GM12878 (cell line): ENCODE measurements around the gene ASB4. TPM values are rescaled to one million over a fixed set of nuclear protein-coding genes. Genes with fewer than 3 reads are reported as not detected.

Experiments
- ATAC-seq: fragments of 200-7000 bp; cut with Tn5 transposase; 3 replicates; pipeline ENCODE4 v1.9.1; 2020; ENCODE audit warnings: mild to moderate bottlenecking, moderate library complexity
- BruUV-seq: library from RNA; stranded (reverse); fragments of 400-500 nt; replicated peaks from 2 replicates; lab custom pipeline; 2021; lab: Mats Ljungman, UMichigan
- CTCF ChIA-PET: fragments of 300-600 bp; sonication (Branson Sonifier 250); formaldehyde crosslinking; extraction: SDS; loops from one replicate; lab custom pipeline; 2021; ENCODE audit warnings: inconsistent platforms; lab: Yijun Ruan, JAX
- POLR2A ChIA-PET: fragments of 350-600 bp; formaldehyde crosslinking; extraction: SDS; loops from one replicate; lab custom pipeline; 2021; ENCODE audit warnings: inconsistent platforms; lab: Charles Lee
- RAD21 ChIA-PET: fragments of 300-600 bp; sonication (Branson Sonifier 250); formaldehyde crosslinking; loops from one replicate; lab custom pipeline; 2023; ENCODE audit warnings: antibody characterized with exemption; ENCODE audit not compliant: unreplicated experiment; lab: Charles Lee
- SMC1A ChIA-PET: fragments of 300-600 bp; sonication (Branson Sonifier 250); formaldehyde crosslinking; loops from one replicate; lab custom pipeline; 2023; ENCODE audit not compliant: unreplicated experiment, uncharacterized antibody; lab: Charles Lee
- DNase-seq: peaks from one replicate; pipeline ENCODE4 v3.0.0-alpha.2; 2011; ENCODE audit warnings: low read depth, low spot score
- FAIRE-seq: peaks from 3 replicates; lab custom pipeline; 2011; peaks lifted over from hg19 to GRCh38; lab: Jason Lieb, UNC
- H2AFZ ChIP-seq: 2 replicates; pipeline ENCODE4 v1.6.0; 2011; ENCODE audit warnings: low read depth, low read length, control low read depth; ENCODE audit not compliant: control insufficient read depth
- H3K27ac ChIP-seq: 2 replicates; pipeline ENCODE4 v1.5.1; 2011; ENCODE audit warnings: control low read depth; ENCODE audit not compliant: control insufficient read depth, insufficient read depth
- H3K27me3 ChIP-seq, 2 experiments: replicated peaks in 1 of 2; 2 replicates each; pipeline versions ENCODE4 v1.6.0 to v1.6.1; 2011; ENCODE audit warnings: low read length in 1 of 2; ENCODE audit not compliant: control insufficient read depth in 2 of 2, insufficient read depth in 2 of 2
- H3K36me3 ChIP-seq, 2 experiments: 2 replicates each; pipeline ENCODE4 v1.5.1; 2011; ENCODE audit warnings: low read length in 1 of 2; ENCODE audit not compliant: control insufficient read depth in 2 of 2, insufficient read depth in 2 of 2
- H3K4me1 ChIP-seq: 2 replicates; pipeline ENCODE4 v1.6.1; 2011; ENCODE audit warnings: mild to moderate bottlenecking, low read length, moderate library complexity, mixed read lengths; ENCODE audit not compliant: control insufficient read depth, insufficient read depth
- H3K4me2 ChIP-seq: 2 replicates; pipeline ENCODE4 v1.6.0; 2011; ENCODE audit warnings: control low read depth; ENCODE audit not compliant: control insufficient read depth, insufficient read depth
- H3K4me3 ChIP-seq: fragments of 200-600 bp; sonication (generic); 2 replicates; pipeline ENCODE4 v1.5.1; 2016
- H3K79me2 ChIP-seq: 2 replicates; pipeline ENCODE4 v1.6.0; 2011; ENCODE audit warnings: low read length; ENCODE audit not compliant: control insufficient read depth, insufficient read depth
- H3K9ac ChIP-seq: 2 replicates; pipeline ENCODE4 v1.8.0; 2011; ENCODE audit warnings: low read length, control low read depth, mixed read lengths; ENCODE audit not compliant: control insufficient read depth, insufficient read depth
- H3K9me3 ChIP-seq: replicated peaks from 3 replicates; pipeline ENCODE4 v1.5.1; 2011; ENCODE audit warnings: mild to moderate bottlenecking, low read length; ENCODE audit not compliant: control insufficient read depth, insufficient read depth
- H4K20me1 ChIP-seq: 2 replicates; pipeline ENCODE4 v1.6.0; 2011; ENCODE audit not compliant: control insufficient read depth, insufficient read depth
- ATF3 ChIP-seq: IDR thresholded peaks from 2 replicates; pipeline ENCODE4 v1.6.1; 2011; ENCODE audit warnings: low read depth, mild to moderate bottlenecking, low read length, moderate library complexity, borderline replicate concordance; ENCODE audit errors: extremely low read depth
- BACH1 ChIP-seq: fragments of 450-650 bp; IDR thresholded peaks from 2 replicates; pipeline ENCODE4 v1.6.1; 2017; ENCODE audit warnings: mild to moderate bottlenecking, borderline replicate concordance
- BRCA1 ChIP-seq: IDR thresholded peaks from 2 replicates; pipeline ENCODE4 v1.6.1; 2011; ENCODE audit warnings: low read depth, low read length, improper control_type of control experiment
- CEBPB ChIP-seq, 2 experiments: fragments of 150-350 bp in 1 of 2; IDR thresholded peaks; 2 replicates each; pipeline ENCODE4 v1.6.1; 2012 to 2014; ENCODE audit warnings: low read depth in 2 of 2, low read length in 2 of 2, borderline replicate concordance in 1 of 2, inconsistent platforms in 1 of 2
- E2F4 ChIP-seq: IDR thresholded peaks from 2 replicates; pipeline ENCODE4 v1.6.1; 2012; ENCODE audit warnings: low read depth, low read length, improper control_type of control experiment
- E4F1 ChIP-seq: fragments of 450-650 bp; IDR thresholded peaks from 2 replicates; pipeline ENCODE4 v1.6.1; 2018; ENCODE audit warnings: borderline replicate concordance, mild to moderate bottlenecking; ENCODE audit not compliant: partially characterized antibody
- EGR1 ChIP-seq, 2 experiments: IDR thresholded peaks; 1 replicate in 1 of 2; 2 replicates in 1 of 2; pipeline ENCODE4 v1.6.1; 2011 to 2012; ENCODE audit warnings: low read depth in 2 of 2, low read length in 2 of 2, borderline replicate concordance in 1 of 2, mild to moderate bottlenecking in 1 of 2, moderate library complexity in 1 of 2
- FOXK2 ChIP-seq: fragments of 450-650 bp; IDR thresholded peaks from 2 replicates; pipeline ENCODE4 v1.6.1; 2017; ENCODE audit warnings: mild to moderate bottlenecking, moderate library complexity
- HDAC6 ChIP-seq: fragments of 200-600 bp; sonication (generic); IDR thresholded peaks from one replicate; pipeline ENCODE4 v1.8.0; 2017; ENCODE audit warnings: antibody characterized with exemption; ENCODE audit not compliant: unreplicated experiment
- IKZF2 ChIP-seq, 2 experiments: fragments of 450-650 bp; IDR thresholded peaks; 2 replicates each; pipeline ENCODE4 v1.6.1; 2017; ENCODE audit warnings: mild to moderate bottlenecking in 2 of 2, moderate library complexity in 2 of 2
- MEF2A ChIP-seq: IDR thresholded peaks from 2 replicates; pipeline ENCODE4 v1.6.1; 2011; ENCODE audit warnings: low read depth, mild to moderate bottlenecking, low read length, moderate library complexity; ENCODE audit not compliant: insufficient read depth
- NBN ChIP-seq: fragments of 450-650 bp; IDR thresholded peaks from 2 replicates; pipeline ENCODE4 v1.6.1; 2016
- NFYB ChIP-seq: IDR thresholded peaks from 2 replicates; pipeline ENCODE4 v1.6.1; 2011; ENCODE audit warnings: low read depth, mild to moderate bottlenecking, low read length, improper control_type of control experiment, moderate library complexity; ENCODE audit not compliant: insufficient read depth
- PAX8 ChIP-seq: fragments of 450-650 bp; IDR thresholded peaks from 2 replicates; pipeline ENCODE4 v1.6.1; 2017; ENCODE audit warnings: mild to moderate bottlenecking, moderate library complexity
- RELB ChIP-seq: fragments of 450-650 bp; IDR thresholded peaks from 2 replicates; pipeline ENCODE4 v1.6.1; 2017; ENCODE audit warnings: low read depth, mild to moderate bottlenecking, moderate library complexity
- SMAD1 ChIP-seq: fragments of 450-650 bp; IDR thresholded peaks from 2 replicates; pipeline ENCODE4 v1.6.1; 2018; ENCODE audit warnings: mild to moderate bottlenecking, low read depth; ENCODE audit not compliant: partially characterized antibody
- STAT3 ChIP-seq: IDR thresholded peaks from 2 replicates; pipeline ENCODE4 v1.6.1; 2011; ENCODE audit warnings: low read depth, low read length, improper control_type of control experiment
- ZSCAN29 ChIP-seq: fragments of 450-650 bp; IDR thresholded peaks from 2 replicates; pipeline ENCODE4 v1.6.1; 2017; ENCODE audit warnings: mild to moderate bottlenecking, moderate library complexity
- WGBS: methylation state at CpG from one replicate; pipeline ENCODE4 v1.1.6; 2016; ENCODE audit warnings: low lambda C conversion rate; ENCODE audit not compliant: insufficient replicate concordance, insufficient coverage; ENCODE audit errors: missing lambda C conversion rate; 5-methylcytosine and 5-hydroxymethylcytosine counted together
- in situ Hi-C: fragments of 300-500 bp; cut with MboI; formaldehyde crosslinking; loops from 9 replicates; pipeline ENCODE4 v1.14.3; 2018; ENCODE audit warnings: mixed read lengths
- intact Hi-C: fragments of 100-400 bp; cut with micrococcal nuclease; formaldehyde crosslinking; loops from one replicate; pipeline ENCODE4 v1.14.2; 2022; ENCODE audit not compliant: unreplicated experiment
- polyA plus RNA-seq, 11 experiments: library from polyadenylated mRNA; depleted of rRNA in 4 of 11; unstranded in 6 of 11; stranded (reverse) in 5 of 11; fragments of >200 nt; fragmentation: Nextera tagmentation in 4 of 11; fragmentation: Illumina TruSeq in 1 of 11; extraction: Ambion mirVana in 4 of 11; extraction: Trizol in 1 of 11; gene quantifications; 1 replicate in 1 of 11; 2 replicates in 10 of 11; pipeline versions ENCODE4 v1.2.1 to v1.2.3, GENCODE V29; 2011 to 2016; ENCODE audit warnings: inconsistent platforms in 2 of 11, missing spikeins in 2 of 11, low read depth in 1 of 11
- total RNA-seq, 4 experiments: library from RNA; depleted of rRNA in 3 of 4; stranded (reverse); fragments of >200 nt in 3 of 4; fragmentation: Illumina TruSeq in 1 of 4; extraction: Trizol in 1 of 4; gene quantifications; 2 replicates each; pipeline versions ENCODE4 v1.2.1 to v1.2.3, GENCODE V29; 2013 to 2021

ASB4 gene
- total and polyA plus RNA-seq, 10 of the 15 experiments (the other 5 are each of a cell fraction or from before 2014, with no cell fraction given), result 0.12 to 1.1 TPM; not detected in 8

- Histone ChIP-seq H2AFZ (no peak overlapping the region), H3K27me3 (no peaks in the 10 kb centered on the region; a peak in 2 of 4 replicates), H3K27ac (no peak overlapping the region), H4K20me1 (no peaks in the 10 kb centered on the region), H3K4me2 (no peak overlapping the region), H3K79me2 (no peaks in the 10 kb centered on the region), H3K9me3 (no peaks in the 10 kb centered on the region), H3K4me3 (no peak overlapping the region), H3K9ac (no peak overlapping the region), H3K4me1 (no peaks in the 10 kb centered on the region), H3K36me3 (no peaks in the 10 kb centered on the region)
- in situ Hi-C loops, result no loop called here
- 79% methylated on average over 6 of the region's 6 CpGs for WGBS
- TF ChIP-seq BACH1 (no peak), ATF3 (no peak), E2F4 (no peak), E4F1 (no peak), EGR1 (IDR thresholded peaks at IDR 0.05; ENCODE audit: borderline replicate concordance in 1 of 2, low read depth in 2 of 2, low read length in 2 of 2) (no peak), SMAD1 (no peak), MEF2A (no peak), ZSCAN29 (no peak), RELB (no peak), IKZF2 (IDR thresholded peaks at IDR 0.05) (no peak), NBN (no peak), FOXK2 (no peak), BRCA1 (no peak), NFYB (no peak), CEBPB (IDR thresholded peaks at IDR 0.05; ENCODE audit: borderline replicate concordance in 1 of 2, low read depth in 2 of 2, low read length in 2 of 2) (no peak), HDAC6 (no peak), PAX8 (no peak), STAT3 (no peak)
- intact Hi-C loops, result no loop called here
- RAD21 ChIA-PET, result interaction anchor here (1.0 to 8.1 kb wide), 4 partner anchors 15 to 324 kb away, joined by 3 to 81 read pairs (median 4); no protein-coding TSS in a partner anchor
- no TSS peak for BruUV-seq
- FAIRE-seq (no peak), DNase-seq (no peak), ATAC-seq (no peak)
- CTCF ChIA-PET, result interaction anchor here (1.0 to 11.4 kb wide), 10 partner anchors 14 to 145 kb away, joined by 3 to 146 read pairs (median 4); no protein-coding TSS in a partner anchor
- POLR2A ChIA-PET, result interaction anchor here (1.0 kb wide), 1 partner anchor 19 kb away, joined by 4 read pairs; no protein-coding TSS in a partner anchor
- SMC1A ChIA-PET, result interaction anchor here (0.6 to 23.7 kb wide), 7 partner anchors 13 to 1751 kb away, joined by 3 to 448 read pairs (median 9); no protein-coding TSS in a partner anchor
These were observed 57.6 kb downstream of the ASB4 start for GRCh38 chr7:95543312-95543711.
